ENCODE results near the gene ADAMTS14. TPM values are rescaled to one million over a fixed set of nuclear protein-coding genes. Genes with fewer than 3 reads are reported as not detected.

ADAMTS14 gene
- total RNA-seq, 2 experiments from 2014 or later, result 0.03 TPM; not detected in 1

GRCh38 chr10:70811881-70812280, 139.6 kb downstream of the ADAMTS14 start:
- ChIA-PET CTCF (ENCODE audit: unreplicated experiment) (no interaction called here), POLR2A (no interaction called here)
- H3K4me1 ChIP-seq (ENCODE audit: insufficient read depth, low read length, poor library complexity, severe bottlenecking), result peaks cover 4% of the 10 kb centered on the region
- no peak overlapping the region for H3K4me3 ChIP-seq (ENCODE audit: low read depth, low read length, poor library complexity, severe bottlenecking)
- no peaks in the 10 kb centered on the region for H4K20me1 ChIP-seq (ENCODE audit: insufficient read depth, low read length)
- intact Hi-C loops (cut with micrococcal nuclease; ENCODE audit: unreplicated experiment), result no loop called here
- H3K9me2 ChIP-seq (ENCODE audit: insufficient read depth, low read length), result no peaks in the 10 kb centered on the region
- no peak overlapping the region for H2AFZ ChIP-seq (ENCODE audit: low read length)
- no TSS peak for BruUV-seq (replicated peaks)
- H3K36me3 ChIP-seq (ENCODE audit: insufficient read depth, low read length), result no peaks in the 10 kb centered on the region
- H3K9me3 ChIP-seq (ENCODE audit: low read length), result no peaks in the 10 kb centered on the region
- no peak for DNase-seq (ENCODE audit: low spot score)
- H3K79me2 ChIP-seq (ENCODE audit: insufficient read depth, low read depth, low read length), result no peaks in the 10 kb centered on the region
- TF ChIP-seq EZH2phosphoT487 (IDR thresholded peaks at IDR 0.05; ENCODE audit: borderline replicate concordance, low read depth, low read length), result no peak
- no peak for TF ChIP-seq CTCF (conservative IDR thresholded peaks at IDR 0.05; ENCODE audit: low read length)
- H3K27ac ChIP-seq (ENCODE audit: low read depth, low read length, poor library complexity, severe bottlenecking), result no peak overlapping the region
- no peak overlapping the region for H3K4me2 ChIP-seq (ENCODE audit: low read length)

Small RNAs within 50 kb of the gene (small RNA-seq; reads per million reads assigned to genes)
- not detected for gene RPS26P40

Other genes with a start within 250 kb of the ADAMTS14 start
- not detected in 2 replicates for gene NODAL, start 230.8 kb upstream of the ADAMTS14 start, total RNA-seq (2014; rRNA removed; shearing (Covaris generic))
- not detected in 2 replicates for gene NODAL, start 230.8 kb upstream of the ADAMTS14 start, total RNA-seq (2022)
- 41.6 and 52.7 TPM in 2 replicates for gene PALD1, start 193.7 kb upstream of the ADAMTS14 start, total RNA-seq (2014; rRNA removed; shearing (Covaris generic))
- 54.5 and 66.7 TPM in 2 replicates for gene PALD1, start 193.7 kb upstream of the ADAMTS14 start, total RNA-seq (2022)
- gene PRF1, start 69.8 kb upstream of the ADAMTS14 start, total RNA-seq (2014; rRNA removed; shearing (Covaris generic)), result 4.6 and 7.0 TPM in 2 replicates
- 5.8 and 6.3 TPM in 2 replicates for gene PRF1, start 69.8 kb upstream of the ADAMTS14 start, total RNA-seq (2022)
- gene TBATA, start 112.9 kb downstream of the ADAMTS14 start, total RNA-seq (2014; rRNA removed; shearing (Covaris generic)), result not detected in 2 replicates
- not detected in 2 replicates for gene TBATA, start 112.9 kb downstream of the ADAMTS14 start, total RNA-seq (2022)
- gene SGPL1, start 143.4 kb downstream of the ADAMTS14 start, total RNA-seq (2014; rRNA removed; shearing (Covaris generic)), result 11.7 and 14.2 TPM in 2 replicates
- 23.4 and 25.1 TPM in 2 replicates for gene SGPL1, start 143.4 kb downstream of the ADAMTS14 start, total RNA-seq (2022)
- 4.9 and 7.9 TPM in 2 replicates for gene PCBD1, start 216.1 kb downstream of the ADAMTS14 start, total RNA-seq (2014; rRNA removed; shearing (Covaris generic))
- 20.7 and 25.4 TPM in 2 replicates for gene PCBD1, start 216.1 kb downstream of the ADAMTS14 start, total RNA-seq (2022)

Measured in OCI-LY7 (cell line).